Measurements from ENCODE around the gene CLINT1.

- TF ChIP-seq POLR2A (IDR thresholded peaks at IDR 0.05; ENCODE audit: low read depth, low read length): no peak
- TF ChIP-seq TAF1 (IDR thresholded peaks at IDR 0.05; ENCODE audit: low read depth, low read length): no peak
- TF ChIP-seq POLR2AphosphoS5 (IDR thresholded peaks at IDR 0.05; ENCODE audit: low read depth, low read length): no peak
Observed at GRCh38 chr5:157890836-157891597, 32.1 kb upstream of the CLINT1 start.

Data from GM12891 (cell line).